Measurements from ENCODE around the gene C1QTNF8. TPM values are rescaled to one million over a fixed set of nuclear protein-coding genes. Genes with fewer than 3 reads are reported as not detected.

Gene C1QTNF8
- total and polyA plus RNA-seq, 2 of the 13 experiments (the other 11 are each of a cell fraction or from before 2014, with no cell fraction given), result 0.09 TPM; not detected in 1

- TF ChIP-seq ZNF891 (CRISPR knock-in tag; IDR thresholded peaks at IDR 0.05), result no peak
- TF ChIP-seq TAF1 (CRISPR knock-in tag; IDR thresholded peaks at IDR 0.05), result no peak
- TF ChIP-seq CSRNP1 (CRISPR knock-in tag; IDR thresholded peaks at IDR 0.05), result no peak
- TF ChIP-seq ZNF160 (CRISPR knock-in tag; IDR thresholded peaks at IDR 0.05), result no peak
- TF ChIP-seq ZNF441 (CRISPR knock-in tag; IDR thresholded peaks at IDR 0.05; ENCODE audit: borderline replicate concordance), result no peak
- TF ChIP-seq, protein P1, sequence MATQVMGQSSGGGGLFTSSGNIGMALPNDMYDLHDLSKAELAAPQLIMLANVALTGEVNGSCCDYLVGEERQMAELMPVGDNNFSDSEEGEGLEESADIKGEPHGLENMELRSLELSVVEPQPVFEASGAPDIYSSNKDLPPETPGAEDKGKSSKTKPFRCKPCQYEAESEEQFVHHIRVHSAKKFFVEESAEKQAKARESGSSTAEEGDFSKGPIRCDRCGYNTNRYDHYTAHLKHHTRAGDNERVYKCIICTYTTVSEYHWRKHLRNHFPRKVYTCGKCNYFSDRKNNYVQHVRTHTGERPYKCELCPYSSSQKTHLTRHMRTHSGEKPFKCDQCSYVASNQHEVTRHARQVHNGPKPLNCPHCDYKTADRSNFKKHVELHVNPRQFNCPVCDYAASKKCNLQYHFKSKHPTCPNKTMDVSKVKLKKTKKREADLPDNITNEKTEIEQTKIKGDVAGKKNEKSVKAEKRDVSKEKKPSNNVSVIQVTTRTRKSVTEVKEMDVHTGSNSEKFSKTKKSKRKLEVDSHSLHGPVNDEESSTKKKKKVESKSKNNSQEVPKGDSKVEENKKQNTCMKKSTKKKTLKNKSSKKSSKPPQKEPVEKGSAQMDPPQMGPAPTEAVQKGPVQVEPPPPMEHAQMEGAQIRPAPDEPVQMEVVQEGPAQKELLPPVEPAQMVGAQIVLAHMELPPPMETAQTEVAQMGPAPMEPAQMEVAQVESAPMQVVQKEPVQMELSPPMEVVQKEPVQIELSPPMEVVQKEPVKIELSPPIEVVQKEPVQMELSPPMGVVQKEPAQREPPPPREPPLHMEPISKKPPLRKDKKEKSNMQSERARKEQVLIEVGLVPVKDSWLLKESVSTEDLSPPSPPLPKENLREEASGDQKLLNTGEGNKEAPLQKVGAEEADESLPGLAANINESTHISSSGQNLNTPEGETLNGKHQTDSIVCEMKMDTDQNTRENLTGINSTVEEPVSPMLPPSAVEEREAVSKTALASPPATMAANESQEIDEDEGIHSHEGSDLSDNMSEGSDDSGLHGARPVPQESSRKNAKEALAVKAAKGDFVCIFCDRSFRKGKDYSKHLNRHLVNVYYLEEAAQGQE (IDR thresholded peaks at IDR 0.05; ENCODE audit: borderline replicate concordance in 1 of 2, low read depth in 1 of 2, low read length in 2 of 2), result no peak
- TF ChIP-seq ZNF878 (CRISPR knock-in tag; IDR thresholded peaks at IDR 0.05), result no peak
- TF ChIP-seq ZFP36 (IDR thresholded peaks at IDR 0.05; ENCODE audit: borderline replicate concordance, low read depth, low read length, partially characterized antibody), result no peak
- TF ChIP-seq ETV5 (CRISPR knock-in tag; IDR thresholded peaks at IDR 0.05; ENCODE audit: borderline replicate concordance), result peak; percentile 74; the same call in 1 of the 2 replicates
- TF ChIP-seq ZNF547 (CRISPR knock-in tag; IDR thresholded peaks at IDR 0.05), result no peak
- TF ChIP-seq ZNF484 (CRISPR knock-in tag; IDR thresholded peaks at IDR 0.05; ENCODE audit: borderline replicate concordance, low read depth), result no peak
- TF ChIP-seq GLMP (CRISPR knock-in tag; IDR thresholded peaks at IDR 0.05; ENCODE audit: borderline replicate concordance), result no peak
- TF ChIP-seq KDM5B (CRISPR knock-in tag; IDR thresholded peaks at IDR 0.05; ENCODE audit: borderline replicate concordance), result no peak
- TF ChIP-seq, protein P2, sequence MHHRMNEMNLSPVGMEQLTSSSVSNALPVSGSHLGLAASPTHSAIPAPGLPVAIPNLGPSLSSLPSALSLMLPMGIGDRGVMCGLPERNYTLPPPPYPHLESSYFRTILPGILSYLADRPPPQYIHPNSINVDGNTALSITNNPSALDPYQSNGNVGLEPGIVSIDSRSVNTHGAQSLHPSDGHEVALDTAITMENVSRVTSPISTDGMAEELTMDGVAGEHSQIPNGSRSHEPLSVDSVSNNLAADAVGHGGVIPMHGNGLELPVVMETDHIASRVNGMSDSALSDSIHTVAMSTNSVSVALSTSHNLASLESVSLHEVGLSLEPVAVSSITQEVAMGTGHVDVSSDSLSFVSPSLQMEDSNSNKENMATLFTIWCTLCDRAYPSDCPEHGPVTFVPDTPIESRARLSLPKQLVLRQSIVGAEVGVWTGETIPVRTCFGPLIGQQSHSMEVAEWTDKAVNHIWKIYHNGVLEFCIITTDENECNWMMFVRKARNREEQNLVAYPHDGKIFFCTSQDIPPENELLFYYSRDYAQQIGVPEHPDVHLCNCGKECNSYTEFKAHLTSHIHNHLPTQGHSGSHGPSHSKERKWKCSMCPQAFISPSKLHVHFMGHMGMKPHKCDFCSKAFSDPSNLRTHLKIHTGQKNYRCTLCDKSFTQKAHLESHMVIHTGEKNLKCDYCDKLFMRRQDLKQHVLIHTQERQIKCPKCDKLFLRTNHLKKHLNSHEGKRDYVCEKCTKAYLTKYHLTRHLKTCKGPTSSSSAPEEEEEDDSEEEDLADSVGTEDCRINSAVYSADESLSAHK (CRISPR knock-in tag; IDR thresholded peaks at IDR 0.05; ENCODE audit: borderline replicate concordance), result no peak
- no peak for TF ChIP-seq GABPA (IDR thresholded peaks at IDR 0.05; ENCODE audit: low read depth, low read length)
- TF ChIP-seq GABPA (CRISPR knock-in tag; IDR thresholded peaks at IDR 0.05; ENCODE audit: low read depth), result no peak
- TF ChIP-seq ZNF781 (CRISPR knock-in tag; IDR thresholded peaks at IDR 0.05; ENCODE audit: borderline replicate concordance, not compliant biosample characterization), result no peak
These were observed 41.6 kb upstream of the C1QTNF8 start (continued) for GRCh38 chr16:1137604-1138003.
